H9 (cell line): ENCODE measurements around the gene ZNF77. TPM values are rescaled to one million over a fixed set of nuclear protein-coding genes. Genes with fewer than 3 reads are reported as not detected.

ENCODE experiments used
- DNase-seq: peaks from one replicate; pipeline ENCODE4 v3.0.0-alpha.2; 2017
- H2AFZ ChIP-seq: one replicate; pipeline ENCODE4 v1.6.1; 2013; ENCODE audit warnings: mild to moderate bottlenecking, low read length, control low read depth, moderate library complexity
- H2AK5ac ChIP-seq: 2 replicates; pipeline ENCODE4 v1.6.1; 2013; ENCODE audit warnings: low read length, control low read depth, mixed read lengths; ENCODE audit not compliant: insufficient read length
- H2BK120ac ChIP-seq: one replicate; pipeline ENCODE4 v1.6.1; 2013; ENCODE audit warnings: low read depth, mild to moderate bottlenecking, low read length, control low read depth, inconsistent platforms; ENCODE audit not compliant: poor library complexity, severe bottlenecking
- H2BK12ac ChIP-seq: 2 replicates; pipeline ENCODE4 v1.6.1; 2013; ENCODE audit warnings: low read length, control low read depth, mixed read lengths, low read depth; ENCODE audit not compliant: insufficient read length
- H2BK15ac ChIP-seq: 2 replicates; pipeline ENCODE4 v1.6.1; 2013; ENCODE audit warnings: low read depth, low read length, control low read depth
- H2BK20ac ChIP-seq: one replicate; pipeline ENCODE4 v1.6.1; 2013; ENCODE audit warnings: low read depth, mild to moderate bottlenecking, low read length, control low read depth, inconsistent platforms; ENCODE audit not compliant: poor library complexity, severe bottlenecking
- H2BK5ac ChIP-seq: 2 replicates; pipeline ENCODE4 v1.6.1; 2013; ENCODE audit warnings: low read length, control low read depth, mixed read lengths; ENCODE audit not compliant: insufficient read length
- H3K14ac ChIP-seq: 2 replicates; pipeline ENCODE4 v1.6.1; 2013; ENCODE audit warnings: low read length, control low read depth; ENCODE audit not compliant: insufficient read depth
- H3K18ac ChIP-seq: 2 replicates; pipeline ENCODE4 v1.6.1; 2013; ENCODE audit warnings: low read depth, mild to moderate bottlenecking, mixed read lengths, low read length, control low read depth; ENCODE audit not compliant: insufficient read length
- H3K23ac ChIP-seq: 2 replicates; pipeline ENCODE4 v1.6.1; 2013; ENCODE audit warnings: low read length, control low read depth, mixed read lengths, low read depth; ENCODE audit not compliant: insufficient read length
- H3K23me2 ChIP-seq: 2 replicates; pipeline ENCODE4 v1.6.1; 2013; ENCODE audit warnings: low read depth, mild to moderate bottlenecking, mixed read lengths, low read length, control low read depth; ENCODE audit not compliant: insufficient read length, poor library complexity, severe bottlenecking
- H3K27ac ChIP-seq: 2 replicates; pipeline ENCODE4 v1.5.1; 2013; ENCODE audit warnings: low read length, control low read depth, mixed read lengths, low read depth; ENCODE audit not compliant: insufficient read length
- H3K27me3 ChIP-seq: 2 replicates; pipeline ENCODE4 v1.6.1; 2013; ENCODE audit warnings: low read length, control low read depth, inconsistent platforms; ENCODE audit not compliant: insufficient read depth
- H3K4ac ChIP-seq: 2 replicates; pipeline ENCODE4 v1.6.1; 2013; ENCODE audit warnings: low read depth, mild to moderate bottlenecking, control low read depth, inconsistent platforms, low read length, moderate library complexity
- H3K4me1 ChIP-seq: 2 replicates; pipeline ENCODE4 v1.6.1; 2013; ENCODE audit warnings: low read length, control low read depth, inconsistent platforms; ENCODE audit not compliant: insufficient read depth
- H3K4me2 ChIP-seq: 2 replicates; pipeline ENCODE4 v1.6.1; 2013; ENCODE audit warnings: low read length, control low read depth, mixed read lengths; ENCODE audit not compliant: insufficient read length, insufficient read depth
- H3K56ac ChIP-seq: 2 replicates; pipeline ENCODE4 v1.6.1; 2013; ENCODE audit warnings: low read depth, mild to moderate bottlenecking, mixed read lengths, low read length, control low read depth; ENCODE audit not compliant: insufficient read length
- H3K79me1 ChIP-seq: 2 replicates; pipeline ENCODE4 v1.6.1; 2013; ENCODE audit warnings: low read depth, mild to moderate bottlenecking, moderate library complexity, low read length, control low read depth, inconsistent platforms; ENCODE audit not compliant: insufficient read depth, poor library complexity, severe bottlenecking
- H3K79me2 ChIP-seq: 2 replicates; pipeline ENCODE4 v1.6.1; 2013; ENCODE audit warnings: low read length, control low read depth, inconsistent platforms; ENCODE audit not compliant: insufficient read depth
- H3K9ac ChIP-seq: 2 replicates; pipeline ENCODE4 v1.6.1; 2013; ENCODE audit warnings: low read length, control low read depth, mixed read lengths; ENCODE audit not compliant: insufficient read length; ENCODE audit errors: extremely low read depth
- H3K9me3 ChIP-seq: one replicate; pipeline ENCODE4 v1.6.1; 2013; ENCODE audit warnings: low read depth, low read length, inconsistent platforms; ENCODE audit not compliant: control insufficient read depth
- H3T11ph ChIP-seq: one replicate; pipeline ENCODE4 v1.6.1; 2013; ENCODE audit warnings: mild to moderate bottlenecking, low read length, control low read depth, inconsistent platforms
- H4K20me1 ChIP-seq: one replicate; pipeline ENCODE4 v1.6.1; 2013; ENCODE audit not compliant: control insufficient read depth, insufficient read length, insufficient read depth
- H4K5ac ChIP-seq: 2 replicates; pipeline ENCODE4 v1.6.1; 2013; ENCODE audit warnings: low read depth, mild to moderate bottlenecking, mixed read lengths, low read length, control low read depth; ENCODE audit not compliant: insufficient read length
- H4K8ac ChIP-seq: replicated peaks from 2 replicates; pipeline ENCODE4 v1.6.1; 2013; ENCODE audit warnings: low read length, control low read depth, mixed read lengths, low read depth; ENCODE audit not compliant: insufficient read length
- H4K91ac ChIP-seq: 2 replicates; pipeline ENCODE4 v1.6.1; 2013; ENCODE audit warnings: low read depth, mild to moderate bottlenecking, moderate library complexity, mixed read lengths, low read length, control low read depth; ENCODE audit not compliant: insufficient read length
- H3K27ac Mint-ChIP-seq, 3 experiments: 2 replicates in 2 of 3; 3 replicates in 1 of 3; pipeline ENCODE4 v1.8.0; 2020 to 2021; ENCODE audit warnings: mixed read lengths in 3 of 3, mild to moderate bottlenecking in 1 of 3, moderate library complexity in 1 of 3
- H3K27me3 Mint-ChIP-seq: 2 replicates; pipeline ENCODE4 v1.8.0; 2021; ENCODE audit warnings: low read depth, mild to moderate bottlenecking, moderate library complexity, mixed read lengths
- H3K36me3 Mint-ChIP-seq, 3 experiments: 2 replicates in 2 of 3; 3 replicates in 1 of 3; pipeline ENCODE4 v1.8.0; 2020 to 2021; ENCODE audit warnings: low read depth in 3 of 3, mixed read lengths in 3 of 3; ENCODE audit not compliant: insufficient read depth in 1 of 3
- H3K4me1 Mint-ChIP-seq, 2 experiments: 2 replicates each; pipeline ENCODE4 v1.8.0; 2020; ENCODE audit warnings: mixed read lengths in 2 of 2
- H3K4me3 Mint-ChIP-seq, 2 experiments: 2 replicates in 1 of 2; 3 replicates in 1 of 2; pipeline ENCODE4 v1.8.0; 2020 to 2021; ENCODE audit warnings: mild to moderate bottlenecking in 2 of 2, mixed read lengths in 2 of 2, moderate library complexity in 1 of 2
- H3K9me3 Mint-ChIP-seq, 2 experiments: 2 replicates in 1 of 2; 3 replicates in 1 of 2; pipeline ENCODE4 v1.8.0; 2020; ENCODE audit warnings: mild to moderate bottlenecking in 2 of 2, mixed read lengths in 2 of 2, moderate library complexity in 1 of 2
- WGBS: extraction: QIAGEN DNeasy Blood & Tissue Kit; methylation state at CpG from one replicate; pipeline ENCODE4 v1.1.7; 2013; ENCODE audit warnings: missing lambda C conversion rate, low lambda C conversion rate, mixed read lengths; ENCODE audit not compliant: insufficient read length; ENCODE audit errors: extremely low coverage; 5-methylcytosine and 5-hydroxymethylcytosine counted together
- long read RNA-seq: library from polyadenylated mRNA; unstranded; transcript quantifications from one replicate; pipeline ENCODE4 v2.0.0, GENCODE V29; 2020
- total RNA-seq: library from RNA; stranded (reverse); gene quantifications from 2 replicates; pipeline ENCODE4 v1.2.1, GENCODE V29; 2021
- TF ChIP-seq, protein P1 (sequence below): fragments of 200-600 bp; sonication (generic); conservative IDR thresholded peaks from 3 replicates; pipeline ENCODE4 v1.8.0; 2021; ENCODE audit warnings: antibody characterized with exemption, mild to moderate bottlenecking

ZNF77 gene
- total RNA-seq = 4.3 and 4.6 TPM in 2 replicates
- long read RNA-seq, transcript ZNF77-201 (4 exons, 2,002 nt) = major isoform, 22 of 25 reads
- long read RNA-seq, partial matches to known transcripts = 0 of 25 reads
- long read RNA-seq, other reads (novel, unspliced or antisense) = 3 of 25 reads

- Histone ChIP-seq H2BK5ac (no peak within 1 kb of the TSS), H4K5ac (no peak within 1 kb of the TSS), H3K27ac (no peak within 1 kb of the TSS), H4K20me1 (no peaks in the 10 kb centered on the region), H2BK12ac (no peak within 1 kb of the TSS), H3K9me3 (no peaks in the 10 kb centered on the region), H4K8ac (no peak within 1 kb of the TSS), H2BK15ac (no peak within 1 kb of the TSS), H3K4me1 (peaks cover 3% of the 10 kb centered on the region; the same call in 1 of the 2 replicates), H3K23me2 (peaks cover 5% of the 10 kb centered on the region), H3K79me2 (peaks cover 5% of the 10 kb centered on the region; the same call in 1 of the 2 replicates), H3K79me1 (no peaks in the 10 kb centered on the region), H3T11ph (no peak within 1 kb of the TSS), H3K27me3 (no peaks in the 10 kb centered on the region), H2BK20ac (no peak within 1 kb of the TSS), H3K4me2 (peak within 1 kb of the TSS; percentile 78), H3K14ac (no peak within 1 kb of the TSS; the same call in 1 of the 2 replicates), H3K23ac (no peak within 1 kb of the TSS), H3K9ac (peak within 1 kb of the TSS; percentile 46), H2AK5ac (no peak within 1 kb of the TSS), H2AFZ (no peak within 1 kb of the TSS), H3K4ac (no peak within 1 kb of the TSS), H3K56ac (no peak within 1 kb of the TSS), H2BK120ac (no peak within 1 kb of the TSS), H4K91ac (no peak within 1 kb of the TSS), H3K18ac (peak within 1 kb of the TSS; percentile 13)
- TF ChIP-seq, protein P1, sequence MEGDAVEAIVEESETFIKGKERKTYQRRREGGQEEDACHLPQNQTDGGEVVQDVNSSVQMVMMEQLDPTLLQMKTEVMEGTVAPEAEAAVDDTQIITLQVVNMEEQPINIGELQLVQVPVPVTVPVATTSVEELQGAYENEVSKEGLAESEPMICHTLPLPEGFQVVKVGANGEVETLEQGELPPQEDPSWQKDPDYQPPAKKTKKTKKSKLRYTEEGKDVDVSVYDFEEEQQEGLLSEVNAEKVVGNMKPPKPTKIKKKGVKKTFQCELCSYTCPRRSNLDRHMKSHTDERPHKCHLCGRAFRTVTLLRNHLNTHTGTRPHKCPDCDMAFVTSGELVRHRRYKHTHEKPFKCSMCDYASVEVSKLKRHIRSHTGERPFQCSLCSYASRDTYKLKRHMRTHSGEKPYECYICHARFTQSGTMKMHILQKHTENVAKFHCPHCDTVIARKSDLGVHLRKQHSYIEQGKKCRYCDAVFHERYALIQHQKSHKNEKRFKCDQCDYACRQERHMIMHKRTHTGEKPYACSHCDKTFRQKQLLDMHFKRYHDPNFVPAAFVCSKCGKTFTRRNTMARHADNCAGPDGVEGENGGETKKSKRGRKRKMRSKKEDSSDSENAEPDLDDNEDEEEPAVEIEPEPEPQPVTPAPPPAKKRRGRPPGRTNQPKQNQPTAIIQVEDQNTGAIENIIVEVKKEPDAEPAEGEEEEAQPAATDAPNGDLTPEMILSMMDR = no peak
- Mint-ChIP-seq H3K27me3 (no peaks in the 10 kb centered on the region), H3K27ac (peak within 1 kb of the TSS; percentile 72 to 93 (median 87); a peak in 4 of 7 replicates), H3K4me1 (peaks cover 12 to 18% of the 10 kb centered on the region in 2 experiments), H3K36me3 (no peaks in the 10 kb centered on the region; a peak in 1 of 7 replicates), H3K9me3 (peaks cover 0 to 2% of the 10 kb centered on the region in 2 experiments; a peak in 1 of 5 replicates), H3K4me3 (peak within 1 kb of the TSS; percentile 84 to 92)
- DNase-seq = peak; percentile 98
- no CpG with 5 or more reads among the region's 74 CpGs for WGBS
Measured at GRCh38 chr19:2944775-2945574, at the start of gene ZNF77. ZNF77 (minus strand) TSS chr19:2944971; CDS start chr19:2944840, 131 bp downstream.
